ENCODE data around the gene SLC35G6. TPM values are rescaled to one million over a fixed set of nuclear protein-coding genes. Genes with fewer than 3 reads are reported as not detected.
A peak's percentile ranks its signal among the peaks of the same experiment; 100 is the strongest.
"Not testable (repeated sequence)": the region's sequence is repeated elsewhere in the genome, so short reads cannot be mapped to it uniquely, and the experiment has no call there.

Gene SLC35G6
- polyA plus RNA-seq (2013): 0.18 TPM

- H3K27ac ChIP-seq (ENCODE audit: insufficient read depth in 1 of 2, low read depth in 1 of 2, low read length in 2 of 2, poor library complexity in 1 of 2, severe bottlenecking in 2 of 2): peak within 1 kb of the TSS in 1 of 2 experiments; percentile 82
- CTCF ChIA-PET: interaction anchor here (1.1 to 2.1 kb wide), 2 partner anchors 45 to 79 kb away, joined by 3 to 9 read pairs; partner anchors contain the start of gene TMEM102
- H3K4me1 ChIP-seq (ENCODE audit: control extremely low read depth in 1 of 4, control insufficient read depth in 4 of 4, insufficient read depth in 4 of 4, low read length in 3 of 4): peaks cover 8 to 62% (median 59%) of the 10 kb centered on the region in 4 experiments
- H3K9me3 ChIP-seq (ENCODE audit: control extremely low read depth in 1 of 5, control insufficient read depth in 4 of 5, insufficient read depth in 2 of 5, low read depth in 1 of 5, low read length in 4 of 5); H3K27me3 ChIP-seq (replicated peaks in 2 of 5; ENCODE audit: control insufficient read depth in 4 of 5, insufficient read depth in 5 of 5, low read length in 4 of 5); POLR2A ChIA-PET; H3K36me3 ChIP-seq (ENCODE audit: control insufficient read depth in 4 of 4, insufficient read depth in 4 of 4, low read length in 3 of 4); DNase-seq: not testable (repeated sequence)
- no CpG with 5 or more reads among the region's 4 CpGs for WGBS (ENCODE audit: insufficient coverage)
- peak within 1 kb of the TSS in 2 of 7 experiments; percentile 65 to 88 for H3K4me3 ChIP-seq (ENCODE audit: control insufficient read depth in 1 of 7, extremely low read depth in 1 of 7, insufficient read depth in 4 of 7, low read depth in 2 of 7, low read length in 6 of 7)
Measured at GRCh38 chr17:7481275-7481674, at the start of gene SLC35G6. Gene SLC35G6 (plus strand): TSS chr17:7481446. CDS start chr17:7481517, 71 bp downstream.

DNA sequence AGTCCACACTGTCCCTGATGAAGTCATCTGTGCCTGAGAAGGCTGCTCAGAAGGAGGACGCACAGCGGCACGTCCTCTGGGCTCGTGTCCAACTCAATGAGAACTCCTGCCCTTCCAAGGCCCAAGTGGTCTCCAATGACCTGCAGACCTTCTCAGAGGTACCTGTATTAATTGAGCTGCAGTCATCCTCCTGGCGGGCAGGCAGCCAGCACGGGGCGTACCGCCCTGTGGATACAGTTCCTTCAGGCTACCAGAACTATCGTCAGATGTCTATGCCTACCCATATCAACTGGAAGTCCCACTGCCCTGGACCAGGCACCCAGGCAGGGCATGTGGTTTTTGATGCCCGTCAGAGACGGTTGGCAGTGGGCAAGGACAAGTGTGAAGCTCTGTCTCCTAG lies 49.0 kb upstream of the SLC35G6 start:
- WGBS (ENCODE audit: insufficient coverage): over 99% methylated on average over 11 of the region's 11 CpGs

DNA sequence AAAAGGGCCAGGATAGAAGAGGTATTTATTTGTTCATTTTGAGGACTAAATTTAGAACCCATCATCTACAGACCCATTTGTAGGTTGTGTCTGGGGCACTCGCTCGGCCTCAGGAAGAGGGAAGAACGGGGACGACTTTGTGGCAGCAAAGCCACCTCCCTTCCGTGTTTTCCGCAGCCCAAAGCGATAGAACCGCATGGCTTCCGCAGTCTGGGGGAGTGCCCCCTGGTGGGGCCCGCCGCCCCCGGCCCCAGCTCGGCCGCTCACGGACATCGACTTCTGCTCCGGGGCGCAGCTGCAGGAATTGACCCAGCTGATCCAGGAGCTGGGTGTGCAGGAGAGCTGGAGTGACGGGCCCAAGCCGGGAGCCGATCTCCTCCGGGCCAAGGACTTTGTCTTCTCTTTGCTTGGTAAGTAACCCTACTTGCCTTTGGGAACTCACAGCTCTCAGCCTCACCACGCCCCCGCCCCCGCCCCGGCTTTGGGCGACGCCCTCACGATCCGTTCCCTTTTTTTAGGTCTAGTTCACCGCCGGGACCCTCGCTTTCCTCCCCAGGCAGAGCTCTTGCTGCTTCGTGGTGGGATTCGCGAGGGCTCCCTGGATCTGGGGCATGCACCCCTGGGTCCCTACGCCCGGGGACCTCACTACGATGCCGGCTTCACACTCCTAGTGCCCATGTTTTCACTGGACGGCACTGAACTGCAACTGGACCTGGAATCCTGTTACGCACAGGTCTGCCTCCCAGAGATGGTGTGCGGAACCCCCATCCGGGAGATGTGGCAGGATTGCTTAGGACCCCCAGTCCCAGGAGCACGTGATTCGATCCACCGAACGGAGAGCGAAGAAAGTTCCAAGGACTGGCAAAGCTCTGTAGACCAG lies 45.3 kb upstream of the SLC35G6 start:
- 10% methylated on average over 44 of the region's 49 CpGs for WGBS (ENCODE audit: insufficient coverage)
- Histone ChIP-seq H3K27me3 (replicated peaks in 2 of 5; ENCODE audit: control insufficient read depth in 4 of 5, insufficient read depth in 5 of 5, low read length in 4 of 5) (peaks cover 0 to 32% (median 9%) of the 10 kb centered on the region in 5 experiments), H3K4me1 (ENCODE audit: control extremely low read depth in 1 of 4, control insufficient read depth in 4 of 4, insufficient read depth in 4 of 4, low read length in 3 of 4) (peaks cover 0 to 55% (median 52%) of the 10 kb centered on the region in 4 experiments), H3K4me3 (ENCODE audit: control insufficient read depth in 1 of 7, extremely low read depth in 1 of 7, insufficient read depth in 4 of 7, low read depth in 2 of 7, low read length in 6 of 7) (peak overlapping the region; percentile 62 to 95 (median 86)), H3K27ac (ENCODE audit: insufficient read depth in 1 of 2, low read depth in 1 of 2, low read length in 2 of 2, poor library complexity in 1 of 2, severe bottlenecking in 2 of 2) (peak overlapping the region; percentile 25 to 55), H3K36me3 (ENCODE audit: control insufficient read depth in 4 of 4, insufficient read depth in 4 of 4, low read length in 3 of 4) (no peaks in the 10 kb centered on the region), H3K9me3 (ENCODE audit: control extremely low read depth in 1 of 5, control insufficient read depth in 4 of 5, insufficient read depth in 2 of 5, low read depth in 1 of 5, low read length in 4 of 5) (no peaks in the 10 kb centered on the region)
- CTCF ChIA-PET: interaction anchor here (0.6 to 3.9 kb wide), 33 partner anchors 10 to 679 kb away, joined by 3 to 29 read pairs (median 5); partner anchors contain the start of genes PLSCR3, POLR2A, SENP3 and SPEM2
- POLR2A ChIA-PET: interaction anchor here (0.9 to 2.4 kb wide), 3 partner anchors 11 to 123 kb away, joined by 3 to 28 read pairs (median 6); partner anchors contain the start of genes POLR2A and TNFSF13
- DNase-seq: peak; percentile 62 to 80 (median 71)

More for the DNA sequence above, 49.0 kb upstream of the SLC35G6 start:
- CTCF ChIA-PET: interaction anchor here (0.9 to 3.0 kb wide), 3 partner anchors 9 to 476 kb away, joined by 3 to 7 read pairs (median 5); partner anchors contain the start of gene TMEM256
- POLR2A ChIA-PET: interaction anchor here (0.7 kb wide), 1 partner anchor 406 kb away, joined by 4 read pairs; no protein-coding TSS in a partner anchor
- Histone ChIP-seq H3K4me3 (ENCODE audit: control insufficient read depth in 1 of 7, extremely low read depth in 1 of 7, insufficient read depth in 4 of 7, low read depth in 2 of 7, low read length in 6 of 7) (no peak overlapping the region), H3K27me3 (replicated peaks in 2 of 5; ENCODE audit: control insufficient read depth in 4 of 5, insufficient read depth in 5 of 5, low read length in 4 of 5) (no peaks in the 10 kb centered on the region), H3K9me3 (ENCODE audit: control extremely low read depth in 1 of 5, control insufficient read depth in 4 of 5, insufficient read depth in 2 of 5, low read depth in 1 of 5, low read length in 4 of 5) (no peaks in the 10 kb centered on the region), H3K4me1 (ENCODE audit: control extremely low read depth in 1 of 4, control insufficient read depth in 4 of 4, insufficient read depth in 4 of 4, low read length in 3 of 4) (peaks cover 0 to 21% (median 19%) of the 10 kb centered on the region in 4 experiments), H3K27ac (ENCODE audit: insufficient read depth in 1 of 2, low read depth in 1 of 2, low read length in 2 of 2, poor library complexity in 1 of 2, severe bottlenecking in 2 of 2) (no peak overlapping the region), H3K36me3 (ENCODE audit: control insufficient read depth in 4 of 4, insufficient read depth in 4 of 4, low read length in 3 of 4) (no peaks in the 10 kb centered on the region)
- no peak for DNase-seq

DNA sequence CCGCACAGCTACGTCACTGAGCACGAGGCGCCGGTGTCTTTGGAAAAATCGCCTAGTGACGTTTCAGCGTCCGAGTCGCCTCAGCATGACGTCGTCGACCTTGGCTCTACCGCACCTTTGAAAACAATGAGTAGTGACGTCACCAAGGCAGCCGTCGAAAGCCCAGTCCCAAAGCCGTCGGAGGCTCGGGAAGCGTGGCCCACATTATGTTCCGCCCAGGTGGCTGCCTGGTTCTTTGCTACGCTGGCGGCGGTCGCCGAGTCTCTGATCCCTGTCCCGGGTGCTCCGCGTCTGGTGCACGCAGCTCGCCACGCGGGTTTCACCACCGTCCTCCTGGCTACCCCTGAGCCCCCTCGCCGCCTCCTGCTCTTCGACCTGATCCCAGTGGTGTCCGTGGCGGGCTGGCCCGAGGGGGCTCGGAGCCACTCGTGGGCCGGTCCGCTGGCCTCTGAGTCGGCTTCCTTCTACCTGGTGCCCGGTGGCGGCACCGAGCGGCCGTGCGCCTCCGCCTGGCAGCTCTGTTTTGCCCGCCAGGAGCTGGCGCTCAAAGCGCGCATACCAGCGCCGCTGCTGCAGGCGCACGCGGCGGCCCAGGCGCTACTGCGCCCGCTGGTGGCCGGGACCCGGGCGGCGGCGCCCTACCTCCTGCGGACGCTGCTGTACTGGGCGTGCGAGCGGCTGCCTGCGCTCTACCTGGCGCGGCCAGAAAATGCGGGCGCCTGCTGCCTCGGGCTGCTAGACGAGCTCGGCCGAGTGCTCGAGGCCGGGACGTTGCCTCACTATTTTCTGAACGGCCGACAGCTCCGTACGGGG lies 44.5 kb upstream of the SLC35G6 start:
- Histone ChIP-seq H3K27me3 (replicated peaks in 2 of 5; ENCODE audit: control insufficient read depth in 4 of 5, insufficient read depth in 5 of 5, low read length in 4 of 5) (peaks cover 0 to 38% (median 13%) of the 10 kb centered on the region in 5 experiments), H3K9me3 (ENCODE audit: control extremely low read depth in 1 of 5, control insufficient read depth in 4 of 5, insufficient read depth in 2 of 5, low read depth in 1 of 5, low read length in 4 of 5) (no peaks in the 10 kb centered on the region), H3K4me1 (ENCODE audit: control extremely low read depth in 1 of 4, control insufficient read depth in 4 of 4, insufficient read depth in 4 of 4, low read length in 3 of 4) (peaks cover 0 to 59% (median 55%) of the 10 kb centered on the region in 4 experiments), H3K27ac (ENCODE audit: insufficient read depth in 1 of 2, low read depth in 1 of 2, low read length in 2 of 2, poor library complexity in 1 of 2, severe bottlenecking in 2 of 2) (no peak overlapping the region), H3K4me3 (ENCODE audit: control insufficient read depth in 1 of 7, extremely low read depth in 1 of 7, insufficient read depth in 4 of 7, low read depth in 2 of 7, low read length in 6 of 7) (peak overlapping the region in 6 of 7 experiments; percentile 78 to 95 (median 86)), H3K36me3 (ENCODE audit: control insufficient read depth in 4 of 4, insufficient read depth in 4 of 4, low read length in 3 of 4) (no peaks in the 10 kb centered on the region)
- 14% methylated on average over 86 of the region's 92 CpGs for whole genome bisulfite sequencing (ENCODE audit: insufficient coverage)
- DNase-seq: peak; percentile 85 to 89 (median 88)
- POLR2A ChIA-PET: interaction anchor here (0.9 to 2.4 kb wide), 7 partner anchors 10 to 66 kb away, joined by 3 to 28 read pairs (median 4); partner anchors contain the start of genes POLR2A and ZBTB4
- CTCF ChIA-PET: interaction anchor here (0.6 to 3.9 kb wide), 38 partner anchors 9 to 680 kb away, joined by 3 to 29 read pairs (median 5); partner anchors contain the start of genes PLSCR3, POLR2A, SENP3 and SPEM2

DNA sequence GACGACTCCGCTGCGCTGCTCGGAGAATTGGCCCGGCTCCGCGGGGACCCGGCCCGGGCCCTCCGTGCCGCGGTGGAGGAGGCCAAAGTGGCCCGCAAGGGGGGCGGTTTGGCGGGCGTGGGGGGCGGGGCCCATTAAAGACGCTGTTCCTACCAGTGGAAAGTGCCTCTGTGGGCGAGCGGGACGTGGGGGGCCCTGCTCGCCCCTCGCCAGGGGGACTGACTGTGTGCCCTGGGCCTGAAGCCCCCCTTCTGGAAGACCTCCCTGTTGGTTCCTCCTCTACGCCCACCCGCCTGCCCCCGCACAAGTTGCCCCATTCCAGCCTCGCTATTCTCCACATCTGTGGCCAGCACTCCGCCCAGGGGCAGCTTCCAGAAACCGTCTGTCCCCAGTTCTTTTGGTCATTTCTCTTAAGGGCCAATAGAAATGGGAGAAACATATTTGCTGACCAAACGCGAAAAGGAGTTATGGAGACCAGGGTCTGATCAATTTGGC lies 43.8 kb upstream of the SLC35G6 start:
- H3K4me1 ChIP-seq (ENCODE audit: control extremely low read depth in 1 of 4, control insufficient read depth in 4 of 4, insufficient read depth in 4 of 4, low read length in 3 of 4): peaks cover 0 to 59% (median 55%) of the 10 kb centered on the region in 4 experiments

More for the DNA sequence above, 43.8 kb upstream of the SLC35G6 start:
- Histone ChIP-seq H3K36me3 (ENCODE audit: control insufficient read depth in 4 of 4, insufficient read depth in 4 of 4, low read length in 3 of 4) (no peaks in the 10 kb centered on the region), H3K4me3 (ENCODE audit: control insufficient read depth in 1 of 7, extremely low read depth in 1 of 7, insufficient read depth in 4 of 7, low read depth in 2 of 7, low read length in 6 of 7) (peak overlapping the region in 6 of 7 experiments; percentile 8 to 95 (median 68)), H3K27ac (ENCODE audit: insufficient read depth in 1 of 2, low read depth in 1 of 2, low read length in 2 of 2, poor library complexity in 1 of 2, severe bottlenecking in 2 of 2) (no peak overlapping the region), H3K9me3 (ENCODE audit: control extremely low read depth in 1 of 5, control insufficient read depth in 4 of 5, insufficient read depth in 2 of 5, low read depth in 1 of 5, low read length in 4 of 5) (no peaks in the 10 kb centered on the region), H3K27me3 (replicated peaks in 2 of 5; ENCODE audit: control insufficient read depth in 4 of 5, insufficient read depth in 5 of 5, low read length in 4 of 5) (peaks cover 0 to 45% (median 15%) of the 10 kb centered on the region in 5 experiments)
- POLR2A ChIA-PET: interaction anchor here (0.9 to 2.4 kb wide), 7 partner anchors 9 to 65 kb away, joined by 3 to 28 read pairs (median 4); partner anchors contain the start of genes POLR2A and ZBTB4
- CTCF ChIA-PET: interaction anchor here (0.6 to 3.9 kb wide), 26 partner anchors 9 to 181 kb away, joined by 3 to 29 read pairs (median 6); partner anchors contain the start of genes PLSCR3, POLR2A, SENP3 and SPEM2
- no peak for DNase-seq
- 58% methylated on average over 17 of the region's 31 CpGs for WGBS (ENCODE audit: insufficient coverage)

Measured in common myeloid progenitor, CD34-positive (primary cell).